H1 (cell line): ENCODE results near the gene RNF183. TPM values are rescaled to one million over a fixed set of nuclear protein-coding genes. Genes with fewer than 3 reads are reported as not detected.

ENCODE experiments used
- CTCF ChIA-PET: fragments of 300-600 bp; sonication (Branson Sonifier 250); formaldehyde crosslinking; loops from one replicate; lab custom pipeline; 2021; ENCODE audit not compliant: partially characterized antibody; lab: Charles Lee
- POLR2A ChIA-PET: fragments of 300-600 bp; sonication (Branson Sonifier 250); formaldehyde crosslinking; loops from one replicate; lab custom pipeline; 2021; ENCODE audit warnings: inconsistent platforms; ENCODE audit not compliant: partially characterized antibody; lab: Charles Lee
- DNase-seq, 2 experiments: peaks; one replicate each; pipeline versions ENCODE4 v3.0.0 to v3.0.0-alpha.2; 2010 to 2022; ENCODE audit warnings: low spot score in 2 of 2, low read depth in 1 of 2, mixed read lengths in 1 of 2
- FAIRE-seq: peaks from 2 replicates; lab custom pipeline; 2011; peaks lifted over from hg19 to GRCh38; lab: Jason Lieb, UNC
- H2AFZ ChIP-seq: 2 replicates; pipeline ENCODE4 v1.8.1; 2012; ENCODE audit warnings: low read length, inconsistent platforms
- H2AK5ac ChIP-seq: 2 replicates; pipeline ENCODE4 v1.6.1; 2013; ENCODE audit warnings: low read depth, low read length
- H2BK120ac ChIP-seq: replicated peaks from 2 replicates; pipeline ENCODE3; 2013; ENCODE audit warnings: low read depth, low read length, inconsistent platforms
- H2BK12ac ChIP-seq: 2 replicates; pipeline ENCODE4 v1.6.1; 2013; ENCODE audit warnings: low read depth, low read length
- H2BK15ac ChIP-seq: 2 replicates; pipeline ENCODE4 v1.6.1; 2013; ENCODE audit warnings: low read length
- H2BK20ac ChIP-seq: 2 replicates; pipeline ENCODE4 v1.6.1; 2013; ENCODE audit warnings: low read length
- H2BK5ac ChIP-seq: 2 replicates; pipeline ENCODE4 v1.6.1; 2013; ENCODE audit warnings: low read depth, low read length
- H3K14ac ChIP-seq: 2 replicates; pipeline ENCODE4 v1.6.1; 2013; ENCODE audit warnings: inconsistent platforms; ENCODE audit not compliant: insufficient read length
- H3K18ac ChIP-seq: 2 replicates; pipeline ENCODE4 v1.6.1; 2013; ENCODE audit warnings: low read length; ENCODE audit errors: extremely low read depth
- H3K23ac ChIP-seq: 2 replicates; pipeline ENCODE4 v1.6.1; 2013; ENCODE audit warnings: inconsistent platforms; ENCODE audit not compliant: insufficient read length
- H3K23me2 ChIP-seq: 2 replicates; pipeline ENCODE4 v1.6.1; 2013; ENCODE audit warnings: low read depth, low read length
- H3K27ac ChIP-seq: 2 replicates; pipeline ENCODE4 v1.6.1; 2011; ENCODE audit warnings: low read depth, low read length, inconsistent platforms
- H3K27me3 ChIP-seq, 4 experiments: replicated peaks in 1 of 4; 1 replicate in 1 of 4; 2 replicates in 3 of 4; pipeline versions ENCODE4 v1.6.1 to v1.8.1; 2011 to 2013; ENCODE audit warnings: low read length in 3 of 4, mild to moderate bottlenecking in 3 of 4, inconsistent platforms in 2 of 4, mixed read lengths in 2 of 4, moderate library complexity in 1 of 4; ENCODE audit not compliant: control insufficient read depth in 3 of 4, insufficient read depth in 3 of 4; ENCODE audit errors: extremely low read depth in 1 of 4
- H3K36me3 ChIP-seq, 4 experiments: 2 replicates each; pipeline versions ENCODE4 v1.6.1 to v1.8.1; 2011 to 2013; ENCODE audit warnings: mild to moderate bottlenecking in 4 of 4, low read length in 3 of 4, moderate library complexity in 2 of 4, control low read depth in 1 of 4, inconsistent platforms in 1 of 4; ENCODE audit not compliant: insufficient read depth in 4 of 4, control insufficient read depth in 2 of 4
- H3K4ac ChIP-seq: replicated peaks from 2 replicates; pipeline ENCODE3; 2013; ENCODE audit warnings: low read length, low read depth, mixed read lengths, inconsistent platforms; ENCODE audit not compliant: insufficient read length
- H3K4me1 ChIP-seq, 4 experiments: replicated peaks in 1 of 4; 1 replicate in 1 of 4; 2 replicates in 3 of 4; pipeline versions ENCODE4 v1.6.1 to v1.8.1; 2011 to 2013; ENCODE audit warnings: low read length in 3 of 4, inconsistent platforms in 2 of 4, mixed read lengths in 1 of 4; ENCODE audit not compliant: insufficient read depth in 4 of 4, control insufficient read depth in 3 of 4
- H3K4me2 ChIP-seq, 2 experiments: 2 replicates each; pipeline versions ENCODE4 v1.6.1 to v1.8.1; 2011 to 2013; ENCODE audit warnings: low read depth in 2 of 2, low read length in 2 of 2, control low read depth in 1 of 2, inconsistent platforms in 1 of 2, mild to moderate bottlenecking in 1 of 2; ENCODE audit not compliant: insufficient read depth in 1 of 2
- H3K4me3 ChIP-seq, 4 experiments: fragments of 200-600, 300-600 bp in 1 of 4; sonication (generic), shearing (Covaris generic), sonication (Bioruptor Twin) in 1 of 4; 2 replicates each; pipeline versions ENCODE4 v1.5.1 to v1.8.1; 2011 to 2016; ENCODE audit warnings: low read length in 4 of 4, low read depth in 3 of 4, control low read depth in 2 of 4, inconsistent platforms in 2 of 4, mild to moderate bottlenecking in 2 of 4, mixed read lengths in 1 of 4, moderate library complexity in 1 of 4; ENCODE audit not compliant: insufficient read depth in 2 of 4; ENCODE audit errors: extremely low read depth in 1 of 4
- H3K56ac ChIP-seq: replicated peaks from 2 replicates; pipeline ENCODE3; 2013; ENCODE audit warnings: low read depth, mild to moderate bottlenecking, mixed read lengths, low read length, inconsistent platforms; ENCODE audit not compliant: insufficient read length
- H3K79me1 ChIP-seq: 2 replicates; pipeline ENCODE4 v1.6.1; 2013; ENCODE audit warnings: low read depth, low read length, control low read depth
- H3K79me2 ChIP-seq, 2 experiments: 2 replicates each; pipeline versions ENCODE4 v1.6.1 to v1.8.1; 2012 to 2013; ENCODE audit warnings: low read length in 2 of 2, mild to moderate bottlenecking in 2 of 2, inconsistent platforms in 1 of 2; ENCODE audit not compliant: insufficient read depth in 2 of 2, control insufficient read depth in 1 of 2
- H3K9ac ChIP-seq, 4 experiments: replicated peaks in 1 of 4; 1 replicate in 1 of 4; 2 replicates in 3 of 4; pipeline versions ENCODE4 v1.6.1 to v1.8.1; 2011 to 2013; ENCODE audit warnings: low read depth in 3 of 4, low read length in 3 of 4, control low read depth in 2 of 4, mild to moderate bottlenecking in 2 of 4, moderate library complexity in 2 of 4, inconsistent platforms in 1 of 4; ENCODE audit errors: extremely low read depth in 1 of 4
- H3K9me3 ChIP-seq, 2 experiments: 2 replicates each; pipeline versions ENCODE4 v1.6.1 to v1.8.1; 2012 to 2013; ENCODE audit warnings: mild to moderate bottlenecking in 2 of 2, moderate library complexity in 2 of 2, control low read depth in 1 of 2, inconsistent platforms in 1 of 2, low read depth in 1 of 2, low read length in 1 of 2, mixed read lengths in 1 of 2; ENCODE audit not compliant: insufficient read depth in 2 of 2
- H4K20me1 ChIP-seq, 2 experiments: replicated peaks in 1 of 2; 2 replicates each; pipeline versions ENCODE3 to v1.8.1; 2011 to 2013; ENCODE audit warnings: inconsistent platforms in 2 of 2, low read length in 2 of 2, mild to moderate bottlenecking in 1 of 2; ENCODE audit not compliant: insufficient read depth in 2 of 2, control insufficient read depth in 1 of 2
- H4K5ac ChIP-seq: 2 replicates; pipeline ENCODE4 v1.6.1; 2013; ENCODE audit warnings: low read length, low read depth, mixed read lengths, inconsistent platforms; ENCODE audit not compliant: insufficient read length
- H4K8ac ChIP-seq: 2 replicates; pipeline ENCODE4 v1.8.0; 2013; ENCODE audit warnings: mild to moderate bottlenecking, moderate library complexity, low read length, inconsistent platforms; ENCODE audit not compliant: insufficient read depth; ENCODE audit errors: extremely low read depth
- H4K91ac ChIP-seq: replicated peaks from 2 replicates; pipeline ENCODE3; 2013; ENCODE audit warnings: low read length, mixed read lengths, inconsistent platforms; ENCODE audit not compliant: insufficient read length
- CEBPB ChIP-seq: IDR thresholded peaks from 2 replicates; pipeline ENCODE4 v1.6.1; 2012; ENCODE audit warnings: low read depth, low read length
- CHD1 ChIP-seq: IDR thresholded peaks from 2 replicates; pipeline ENCODE4 v1.6.1; 2012; ENCODE audit warnings: low read depth, low read length, improper control_type of control experiment
- EZH2 ChIP-seq: fragments of 200-600 bp; sonication (generic); IDR thresholded peaks from 2 replicates; pipeline ENCODE4 v1.7.1; 2012; ENCODE audit warnings: low read depth, mild to moderate bottlenecking, moderate library complexity, low read length, inconsistent platforms; ENCODE audit not compliant: severe bottlenecking
- GABPA ChIP-seq: IDR thresholded peaks from 2 replicates; pipeline ENCODE4 v1.6.1; 2011; ENCODE audit warnings: mild to moderate bottlenecking, low read length, moderate library complexity, borderline replicate concordance; ENCODE audit not compliant: insufficient read depth
- GTF2F1 ChIP-seq: IDR thresholded peaks from 2 replicates; pipeline ENCODE4 v1.6.1; 2012; ENCODE audit warnings: low read depth, low read length, improper control_type of control experiment, borderline replicate concordance
- HDAC2 ChIP-seq, 2 experiments: fragments of 300-600 bp in 1 of 2; sonication (generic) in 1 of 2; IDR thresholded peaks; 2 replicates each; pipeline ENCODE4 v1.6.1; 2011 to 2012; ENCODE audit warnings: low read depth in 2 of 2, low read length in 2 of 2, mild to moderate bottlenecking in 2 of 2, moderate library complexity in 2 of 2, borderline replicate concordance in 1 of 2, inconsistent platforms in 1 of 2
- KDM5A ChIP-seq: fragments of 200-600 bp; IDR thresholded peaks from 2 replicates; pipeline ENCODE4 v1.7.1; 2012; ENCODE audit warnings: mild to moderate bottlenecking, low read length, inconsistent platforms, mixed read lengths
- MAFK ChIP-seq: IDR thresholded peaks from 2 replicates; pipeline ENCODE4 v1.6.1; 2012; ENCODE audit warnings: low read depth, mild to moderate bottlenecking, improper control_type of control experiment, low read length
- NANOG ChIP-seq: IDR thresholded peaks from 2 replicates; pipeline ENCODE4 v1.6.1; 2011; ENCODE audit warnings: low read length, low read depth, mild to moderate bottlenecking, inconsistent platforms; ENCODE audit not compliant: insufficient read depth, poor library complexity, severe bottlenecking
- RAD21 ChIP-seq, 2 experiments: IDR thresholded peaks in 1 of 2; conservative IDR thresholded peaks in 1 of 2; 2 replicates each; pipeline ENCODE4 v1.6.1; 2011; ENCODE audit warnings: low read depth in 2 of 2, low read length in 2 of 2, improper control_type of control experiment in 1 of 2, inconsistent platforms in 1 of 2, mild to moderate bottlenecking in 1 of 2, moderate library complexity in 1 of 2
- WGBS, 2 experiments: shearing (Covaris generic) in 1 of 2; methylation state at CpG; one replicate each; pipeline versions ENCODE4 v1.1.6 to v1.1.7; 2013 to 2015; ENCODE audit warnings: low lambda C conversion rate in 2 of 2, mixed read lengths in 2 of 2, inconsistent platforms in 1 of 2, low coverage in 1 of 2, missing lambda C conversion rate in 1 of 2; ENCODE audit not compliant: insufficient replicate concordance in 2 of 2, insufficient coverage in 1 of 2, insufficient read length in 1 of 2; ENCODE audit errors: extremely low coverage in 1 of 2, missing lambda C conversion rate in 1 of 2; 5-methylcytosine and 5-hydroxymethylcytosine counted together
- polyA plus RNA-seq, 7 experiments: library from polyadenylated mRNA; depleted of rRNA in 3 of 7; stranded (reverse) in 5 of 7; unstranded in 2 of 7; fragments of >200 nt in 5 of 7; fragments of 200-250 nt in 2 of 7; gene quantifications; 1 replicate in 5 of 7; 2 replicates in 1 of 7; 4 replicates in 1 of 7; pipeline versions ENCODE4 v1.2.1 to v1.2.3, GENCODE V29; 2011 to 2013; ENCODE audit warnings: missing spikeins in 2 of 7, mixed read lengths in 2 of 7
- total RNA-seq: library from RNA; stranded (reverse); fragmentation: NEBNext Ultra II Directional; extraction: Animal tissue kit (Norgen Biotek cat#: 25700); gene quantifications from 2 replicates; pipeline ENCODE4 v1.2.1, GENCODE V29; 2021
- TF ChIP-seq, protein P1 (sequence below): IDR thresholded peaks from 2 replicates; pipeline ENCODE4 v1.6.1; 2012; ENCODE audit warnings: low read length, inconsistent platforms

RNF183 gene
- total and polyA plus RNA-seq, 2 of the 8 experiments (the other 6 are each of a cell fraction or from before 2014, with no cell fraction given) = 0.15 TPM; not detected in 1

GRCh38 chr9:113266174-113266573 lies 37.0 kb downstream of the RNF183 start:
- H3K4me3 ChIP-seq = no peak overlapping the region
- no peak overlapping the region for H2BK20ac ChIP-seq
- H3K9ac ChIP-seq = no peak overlapping the region
- H3K14ac ChIP-seq = no peak overlapping the region
- no peak overlapping the region for H4K91ac ChIP-seq
- H3K4me2 ChIP-seq = no peak overlapping the region
- POLR2A ChIA-PET = interaction anchor here (1.0 to 1.5 kb wide), 2 partner anchors 8 to 45 kb away, joined by 3 to 4 read pairs; partner anchors contain the start of genes FKBP15 and SLC31A1
- no peak overlapping the region for H3K18ac ChIP-seq
- H4K8ac ChIP-seq = no peak overlapping the region
- H3K23ac ChIP-seq = no peak overlapping the region
- H2AK5ac ChIP-seq = no peak overlapping the region
- no peak overlapping the region for H3K56ac ChIP-seq
- H4K5ac ChIP-seq = no peak overlapping the region
- peaks cover 0 to 2% of the 10 kb centered on the region in 2 experiments for H4K20me1 ChIP-seq
- H3K4ac ChIP-seq = no peak overlapping the region
- H3K23me2 ChIP-seq = no peaks in the 10 kb centered on the region
- H3K79me2 ChIP-seq = no peaks in the 10 kb centered on the region
- no peaks in the 10 kb centered on the region for H3K9me3 ChIP-seq
- no peaks in the 10 kb centered on the region for H3K27me3 ChIP-seq
- no peak overlapping the region for H2BK5ac ChIP-seq
- CTCF ChIA-PET = no interaction called here
- no peak overlapping the region for H2BK15ac ChIP-seq
- peaks cover 3 to 16% (median 8%) of the 10 kb centered on the region in 4 experiments for H3K36me3 ChIP-seq
- H3K4me1 ChIP-seq = no peaks in the 10 kb centered on the region
- H2BK12ac ChIP-seq = no peak overlapping the region
- no peak for DNase-seq
- no peak for FAIRE-seq
- no peak overlapping the region for H3K27ac ChIP-seq
- WGBS, 2 experiments = 87% methylated on average over 3 of the region's 3 CpGs; no CpG with 5 or more reads in 1 of the 2 experiments
- no peak overlapping the region for H2BK120ac ChIP-seq
- no peaks in the 10 kb centered on the region for H3K79me1 ChIP-seq
- no peak overlapping the region for H2AFZ ChIP-seq
- no peak for TF ChIP-seq HDAC2 (IDR thresholded peaks at IDR 0.05; ENCODE audit: borderline replicate concordance in 1 of 2, low read depth in 2 of 2, low read length in 2 of 2)
- TF ChIP-seq CEBPB = no peak
- TF ChIP-seq EZH2 = no peak
- TF ChIP-seq GABPA = no peak
- TF ChIP-seq, protein P1, sequence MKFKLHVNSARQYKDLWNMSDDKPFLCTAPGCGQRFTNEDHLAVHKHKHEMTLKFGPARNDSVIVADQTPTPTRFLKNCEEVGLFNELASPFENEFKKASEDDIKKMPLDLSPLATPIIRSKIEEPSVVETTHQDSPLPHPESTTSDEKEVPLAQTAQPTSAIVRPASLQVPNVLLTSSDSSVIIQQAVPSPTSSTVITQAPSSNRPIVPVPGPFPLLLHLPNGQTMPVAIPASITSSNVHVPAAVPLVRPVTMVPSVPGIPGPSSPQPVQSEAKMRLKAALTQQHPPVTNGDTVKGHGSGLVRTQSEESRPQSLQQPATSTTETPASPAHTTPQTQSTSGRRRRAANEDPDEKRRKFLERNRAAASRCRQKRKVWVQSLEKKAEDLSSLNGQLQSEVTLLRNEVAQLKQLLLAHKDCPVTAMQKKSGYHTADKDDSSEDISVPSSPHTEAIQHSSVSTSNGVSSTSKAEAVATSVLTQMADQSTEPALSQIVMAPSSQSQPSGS = no peak
- TF ChIP-seq NANOG = no peak
- no peak for TF ChIP-seq RAD21 (IDR thresholded peaks at IDR 0.05 in 1 of 2, conservative IDR thresholded peaks at IDR 0.05 in 1 of 2; ENCODE audit: low read depth in 2 of 2, low read length in 2 of 2)
- no peak for TF ChIP-seq KDM5A
- no peak for TF ChIP-seq MAFK
- TF ChIP-seq CHD1 = no peak
- no peak for TF ChIP-seq GTF2F1
